HCT116 (cell line): ENCODE results near the gene FAR2. TPM values are rescaled to one million over a fixed set of nuclear protein-coding genes. Genes with fewer than 3 reads are reported as not detected.

Source experiments
- ATAC-seq: fragments of 200-7000 bp; cut with Tn5 transposase; 2 replicates; pipeline ENCODE4 v1.9.1; 2020; ENCODE audit warnings: mild to moderate bottlenecking, moderate library complexity
- BruUV-seq: library from RNA; stranded (reverse); fragments of 400-500 nt; replicated peaks from 2 replicates; lab custom pipeline; 2021; lab: Mats Ljungman, UMichigan
- CTCF ChIA-PET: fragments of 300-600 bp; sonication (Branson Sonifier 250); formaldehyde crosslinking; loops from one replicate; lab custom pipeline; 2021; ENCODE audit warnings: antibody characterized with exemption; lab: Charles Lee
- POLR2A ChIA-PET: fragments of 300-600, 350-600 bp; sonication (Branson Sonifier 250); formaldehyde crosslinking; loops from one replicate; lab custom pipeline; 2021; ENCODE audit warnings: antibody characterized with exemption; lab: Charles Lee
- RAD21 ChIA-PET, 2 experiments: fragments of 300-600 bp; sonication (Branson Sonifier 250); formaldehyde crosslinking; loops; one replicate each; lab custom pipeline; 2023; ENCODE audit warnings: low total read pairs in 2 of 2; ENCODE audit not compliant: uncharacterized antibody in 2 of 2, unreplicated experiment in 2 of 2, low non-redundant PET in 1 of 2; lab: Charles Lee
- DNase-seq: peaks from one replicate; pipeline ENCODE4 v3.0.0-alpha.2; 2010; ENCODE audit warnings: low read depth, low spot score
- H2AFZ ChIP-seq: fragments of 200-600 bp; shearing (Covaris generic), sonication (generic); 2 replicates; pipeline ENCODE4 v1.6.1; 2017; ENCODE audit warnings: low read depth, mixed run types, mixed read lengths, antibody characterized with exemption, low read length; ENCODE audit not compliant: poor library complexity, severe bottlenecking
- H3K27ac ChIP-seq: 2 replicates; pipeline ENCODE4 v1.5.1; 2012; ENCODE audit warnings: low read depth, low read length
- H3K27me3 ChIP-seq: fragments of 200-600 bp; sonication (generic); 2 replicates; pipeline ENCODE4 v1.6.1; 2016; ENCODE audit warnings: mixed run types, low read length, mixed read lengths; ENCODE audit not compliant: insufficient read depth
- H3K36me3 ChIP-seq, 2 experiments: fragments of 200-500 bp in 1 of 2; fragments of 200-600 bp in 1 of 2; sonication (Bioruptor generic) in 1 of 2; sonication (generic) in 1 of 2; 2 replicates each; pipeline versions ENCODE4 v1.5.1 to v1.6.1; 2014 to 2016; ENCODE audit warnings: low read length in 2 of 2, inconsistent platforms in 1 of 2, mixed read lengths in 1 of 2, mixed run types in 1 of 2; ENCODE audit not compliant: insufficient read depth in 2 of 2, control insufficient read depth in 1 of 2
- H3K4me1 ChIP-seq, 2 experiments: fragments of 200-600 bp in 1 of 2; sonication (generic) in 1 of 2; 2 replicates each; pipeline versions ENCODE4 v1.5.1 to v1.6.1; 2012 to 2017; ENCODE audit warnings: low read length in 2 of 2, inconsistent platforms in 1 of 2, mild to moderate bottlenecking in 1 of 2, mixed read lengths in 1 of 2, mixed run types in 1 of 2, moderate library complexity in 1 of 2; ENCODE audit not compliant: insufficient read depth in 2 of 2, control insufficient read depth in 1 of 2
- H3K4me2 ChIP-seq: fragments of 200-600 bp; sonication (generic); 2 replicates; pipeline ENCODE4 v1.6.1; 2017; ENCODE audit warnings: mixed run types, low read length, mixed read lengths
- H3K4me3 ChIP-seq, 2 experiments: fragments of 200-600 bp in 1 of 2; sonication (generic) in 1 of 2; replicated peaks in 1 of 2; 2 replicates each; pipeline ENCODE4 v1.5.1; 2011 to 2016; ENCODE audit warnings: low read length in 2 of 2, control low read depth in 1 of 2, low read depth in 1 of 2, mild to moderate bottlenecking in 1 of 2, mixed read lengths in 1 of 2, mixed run types in 1 of 2
- H3K79me2 ChIP-seq: fragments of 200-600 bp; sonication (generic); 2 replicates; pipeline ENCODE4 v1.6.1; 2017; ENCODE audit warnings: mild to moderate bottlenecking, mixed run types, low read length, moderate library complexity, mixed read lengths; ENCODE audit not compliant: insufficient read depth
- H3K9ac ChIP-seq: fragments of 200-600 bp; sonication (generic); 2 replicates; pipeline ENCODE4 v1.6.1; 2016; ENCODE audit warnings: low read length, mixed read lengths
- H3K9me2 ChIP-seq: fragments of 200-600 bp; sonication (generic), shearing (Covaris generic); 2 replicates; pipeline ENCODE4 v1.6.1; 2017; ENCODE audit warnings: mixed run types, mild to moderate bottlenecking, moderate library complexity; ENCODE audit not compliant: insufficient read depth
- H3K9me3 ChIP-seq, 2 experiments: fragments of 200-500 bp in 1 of 2; fragments of 200-600 bp in 1 of 2; sonication (Bioruptor generic) in 1 of 2; sonication (generic) in 1 of 2; 2 replicates each; pipeline ENCODE4 v1.6.1; 2014 to 2017; ENCODE audit warnings: low read length in 2 of 2, mixed read lengths in 2 of 2, inconsistent platforms in 1 of 2, low read depth in 1 of 2, mild to moderate bottlenecking in 1 of 2, mixed run types in 1 of 2, moderate library complexity in 1 of 2; ENCODE audit not compliant: control insufficient read depth in 1 of 2, insufficient read depth in 1 of 2
- H4K20me1 ChIP-seq: fragments of 200-600 bp; sonication (generic), shearing (Covaris generic); 2 replicates; pipeline ENCODE4 v1.6.1; 2017; ENCODE audit warnings: mixed run types, mild to moderate bottlenecking, moderate library complexity; ENCODE audit not compliant: insufficient read depth
- CBX3 ChIP-seq: IDR thresholded peaks from 2 replicates; pipeline ENCODE4 v1.6.1; 2012; ENCODE audit warnings: low read depth
- CEBPB ChIP-seq: IDR thresholded peaks from 2 replicates; pipeline ENCODE4 v1.6.1; 2012; ENCODE audit warnings: low read depth
- EGR1 ChIP-seq: IDR thresholded peaks from 2 replicates; pipeline ENCODE4 v1.6.1; 2012; ENCODE audit warnings: low read depth
- ELF1 ChIP-seq: IDR thresholded peaks from 2 replicates; pipeline ENCODE4 v1.6.1; 2012; ENCODE audit warnings: low read depth, borderline replicate concordance
- EZH2 ChIP-seq: fragments of 200-600 bp; sonication (generic); IDR thresholded peaks from 2 replicates; pipeline ENCODE4 v1.6.1; 2017; ENCODE audit warnings: antibody characterized with exemption, mixed run types
- POLR2A ChIP-seq: IDR thresholded peaks from 2 replicates; pipeline ENCODE4 v1.7.0; 2011; ENCODE audit warnings: borderline replicate concordance; ENCODE audit not compliant: insufficient read depth, insufficient read length; ENCODE audit errors: extremely low read depth
- POLR2AphosphoS5 ChIP-seq: IDR thresholded peaks from 2 replicates; pipeline ENCODE4 v1.6.1; 2011; ENCODE audit warnings: mild to moderate bottlenecking, low read depth, low read length, moderate library complexity
- RAD21 ChIP-seq: IDR thresholded peaks from 2 replicates; pipeline ENCODE4 v1.6.1; 2012; ENCODE audit warnings: low read depth, mild to moderate bottlenecking
- SIN3A ChIP-seq: IDR thresholded peaks from 2 replicates; pipeline ENCODE4 v1.6.1; 2012; ENCODE audit warnings: low read depth
- SP1 ChIP-seq: IDR thresholded peaks from 2 replicates; pipeline ENCODE4 v1.6.1; 2012; ENCODE audit warnings: low read depth
- SRF ChIP-seq: IDR thresholded peaks from 2 replicates; pipeline ENCODE4 v1.6.1; 2012; ENCODE audit warnings: low read depth
- TCF7L2 ChIP-seq: IDR thresholded peaks from 2 replicates; pipeline ENCODE4 v1.7.0; 2011; ENCODE audit warnings: borderline replicate concordance, inconsistent platforms; ENCODE audit not compliant: insufficient read depth, insufficient read length; ENCODE audit errors: extremely low read depth
- ZFX ChIP-seq: fragments of 450-650 bp; IDR thresholded peaks from 2 replicates; pipeline ENCODE4 v1.6.1; 2017
- ZNF274 ChIP-seq: fragments of 200-500 bp; sonication (Bioruptor generic); IDR thresholded peaks from 2 replicates; pipeline ENCODE4 v1.6.1; 2014; ENCODE audit warnings: mild to moderate bottlenecking, low read depth, low read length, inconsistent platforms
- intact Hi-C: fragments of 100-400 bp; cut with micrococcal nuclease; formaldehyde crosslinking; loops from 2 replicates; pipeline ENCODE4 v1.10.0; 2022
- total RNA-seq: library from RNA; stranded (reverse); gene quantifications from one replicate; pipeline ENCODE4 v1.2.1, GENCODE V29; 2021; ENCODE audit not compliant: unreplicated experiment
- TF ChIP-seq, protein P1 (sequence below): IDR thresholded peaks from 2 replicates; pipeline ENCODE4 v1.6.1; 2011; ENCODE audit warnings: mild to moderate bottlenecking, low read length, moderate library complexity; ENCODE audit not compliant: insufficient replicate concordance; ENCODE audit errors: extremely low read depth
- TF ChIP-seq, protein P2 (sequence below): IDR thresholded peaks from 2 replicates; pipeline ENCODE4 v1.6.1; 2012

The FAR2 gene
- total RNA-seq, 1 experiment from 2014 or later, result 9.7 TPM

DNA sequence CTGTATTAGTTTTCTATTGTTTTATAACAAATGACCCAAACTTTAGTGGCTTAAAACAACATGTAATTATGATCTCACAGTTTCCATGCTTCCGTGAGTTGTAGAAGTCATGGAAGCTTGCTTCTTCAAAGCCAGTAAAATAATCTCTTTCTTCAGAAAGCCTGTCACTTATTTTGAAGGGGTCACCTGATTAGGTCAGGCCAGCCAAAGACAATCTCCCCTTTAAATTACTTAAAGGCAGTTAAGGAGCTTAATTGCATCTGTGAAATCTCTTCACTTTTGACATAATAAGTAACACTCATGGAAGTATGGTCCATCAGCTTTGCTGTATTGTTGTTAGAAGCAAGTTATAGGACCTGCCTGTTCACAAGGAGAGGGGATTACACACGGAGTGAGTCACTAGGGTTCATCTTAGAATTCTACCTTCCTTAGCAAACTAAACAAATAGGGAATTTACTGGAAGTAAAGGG is 89.8 kb downstream of the FAR2 start:
- H3K36me3 ChIP-seq, result no peaks in the 10 kb centered on the region
- intact Hi-C loops, result no loop called here
- no peak overlapping the region for H2AFZ ChIP-seq

DNA sequence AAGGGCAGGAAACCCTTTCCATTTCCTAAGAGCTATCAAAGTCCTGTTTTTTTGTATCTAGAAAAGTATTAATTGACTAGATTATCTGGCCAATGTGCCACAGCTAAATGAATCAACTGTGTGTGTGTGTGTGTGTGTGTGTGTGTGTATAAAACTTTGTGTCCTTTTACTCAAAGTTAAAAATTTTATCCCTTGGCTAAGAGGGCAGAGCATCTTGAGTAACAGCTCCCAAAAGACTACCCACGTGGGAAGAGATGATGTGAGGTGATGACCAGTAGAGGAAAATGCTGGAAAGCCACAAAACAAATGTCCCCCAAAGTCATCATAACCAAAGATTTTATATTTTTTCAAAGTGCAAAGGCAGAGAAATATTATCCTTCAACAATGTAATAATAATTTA is 90.3 kb downstream of the FAR2 start:
- DNase-seq (no peak), ATAC-seq (no peak)
- no peaks in the 10 kb centered on the region for H4K20me1 ChIP-seq
- POLR2A ChIA-PET, result no interaction called here
- no peaks in the 10 kb centered on the region for H3K27me3 ChIP-seq
- CTCF ChIA-PET, result no interaction called here
- no peak for TF ChIP-seq CBX3
- no peak for TF ChIP-seq SP1
- TF ChIP-seq, protein P1, sequence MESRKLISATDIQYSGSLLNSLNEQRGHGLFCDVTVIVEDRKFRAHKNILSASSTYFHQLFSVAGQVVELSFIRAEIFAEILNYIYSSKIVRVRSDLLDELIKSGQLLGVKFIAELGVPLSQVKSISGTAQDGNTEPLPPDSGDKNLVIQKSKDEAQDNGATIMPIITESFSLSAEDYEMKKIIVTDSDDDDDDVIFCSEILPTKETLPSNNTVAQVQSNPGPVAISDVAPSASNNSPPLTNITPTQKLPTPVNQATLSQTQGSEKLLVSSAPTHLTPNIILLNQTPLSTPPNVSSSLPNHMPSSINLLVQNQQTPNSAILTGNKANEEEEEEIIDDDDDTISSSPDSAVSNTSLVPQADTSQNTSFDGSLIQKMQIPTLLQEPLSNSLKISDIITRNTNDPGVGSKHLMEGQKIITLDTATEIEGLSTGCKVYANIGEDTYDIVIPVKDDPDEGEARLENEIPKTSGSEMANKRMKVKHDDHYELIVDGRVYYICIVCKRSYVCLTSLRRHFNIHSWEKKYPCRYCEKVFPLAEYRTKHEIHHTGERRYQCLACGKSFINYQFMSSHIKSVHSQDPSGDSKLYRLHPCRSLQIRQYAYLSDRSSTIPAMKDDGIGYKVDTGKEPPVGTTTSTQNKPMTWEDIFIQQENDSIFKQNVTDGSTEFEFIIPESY, result no peak
- TF ChIP-seq SIN3A, result no peak
- no peak for TF ChIP-seq SRF
- no peak for TF ChIP-seq POLR2A
- TF ChIP-seq TCF7L2, result no peak
- TF ChIP-seq EZH2, result no peak
- TF ChIP-seq ZNF274, result no peak
- TF ChIP-seq RAD21, result no peak
- no peak for TF ChIP-seq EGR1
- TF ChIP-seq CEBPB, result no peak
- no peak for TF ChIP-seq POLR2AphosphoS5
- TF ChIP-seq ELF1, result no peak
- RAD21 ChIA-PET, result no interaction called here
- no peaks in the 10 kb centered on the region for H3K9me2 ChIP-seq
- H3K79me2 ChIP-seq, result no peaks in the 10 kb centered on the region
- intact Hi-C loops, result no loop called here
- no peak overlapping the region for H3K27ac ChIP-seq
- peaks cover 3 to 22% of the 10 kb centered on the region in 2 experiments; a peak in 3 of 4 replicates for H3K4me1 ChIP-seq
- H3K4me3 ChIP-seq, result no peak overlapping the region
- H3K4me2 ChIP-seq, result no peak overlapping the region
- H2AFZ ChIP-seq, result no peak overlapping the region
- H3K9me3 ChIP-seq, result no peaks in the 10 kb centered on the region
- BruUV-seq, result no TSS peak
- H3K9ac ChIP-seq, result no peak overlapping the region
- H3K36me3 ChIP-seq, result no peaks in the 10 kb centered on the region

More for the DNA sequence above, 89.8 kb downstream of the FAR2 start:
- H3K9me3 ChIP-seq, result no peaks in the 10 kb centered on the region
- no TSS peak for BruUV-seq
- no peak for DNase-seq
- no peak overlapping the region for H3K4me2 ChIP-seq
- ChIA-PET RAD21 (no interaction called here), CTCF (no interaction called here), POLR2A (no interaction called here)
- no peak overlapping the region for H3K4me3 ChIP-seq
- H3K9me2 ChIP-seq, result no peaks in the 10 kb centered on the region
- no peak overlapping the region for H3K27ac ChIP-seq
- no peak for TF ChIP-seq ZFX
- no peak for TF ChIP-seq POLR2A
- TF ChIP-seq RAD21, result no peak
- no peak for TF ChIP-seq CBX3
- TF ChIP-seq, protein P2, sequence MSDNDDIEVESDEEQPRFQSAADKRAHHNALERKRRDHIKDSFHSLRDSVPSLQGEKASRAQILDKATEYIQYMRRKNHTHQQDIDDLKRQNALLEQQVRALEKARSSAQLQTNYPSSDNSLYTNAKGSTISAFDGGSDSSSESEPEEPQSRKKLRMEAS, result no peak
- ATAC-seq, result no peak
- no peaks in the 10 kb centered on the region for H3K27me3 ChIP-seq
- H3K9ac ChIP-seq, result no peak overlapping the region
- peaks cover 3 to 22% of the 10 kb centered on the region in 2 experiments; a peak in 3 of 4 replicates for H3K4me1 ChIP-seq
- no peaks in the 10 kb centered on the region for H3K79me2 ChIP-seq
- H4K20me1 ChIP-seq, result no peaks in the 10 kb centered on the region
